GM21786 (cell line): ENCODE data around the gene ARHGAP44.
A peak's percentile ranks its signal among the peaks of the same experiment; 100 is the strongest.

Source experiments
- ATAC-seq: cut with Tn5 transposase; IDR thresholded peaks from one replicate; pipeline ENCODE4 v1.9.1; 2021; ENCODE audit not compliant: unreplicated experiment

The ARHGAP44 gene

GRCh38 chr17:13017655-13018459, 228.6 kb downstream of the ARHGAP44 start, which contains the start of gene ELAC2:
Gene ELAC2 (minus strand): TSS chr17:13018027. CDS start chr17:13017947, 80 bp downstream.
- ATAC-seq: peak; percentile 98

GRCh38 chr17:13024016-13024415, 234.7 kb downstream of the ARHGAP44 start:
- no peak for ATAC-seq

- peak; percentile 86 for ATAC-seq
Measured at GRCh38 chr17:13024526-13025257, 235.4 kb downstream of the ARHGAP44 start.

- ATAC-seq: no peak
Measured at GRCh38 chr17:13025258-13025627, 235.9 kb downstream of the ARHGAP44 start.

GRCh38 chr17:13025687-13026086, 236.4 kb downstream of the ARHGAP44 start:
- ATAC-seq: no peak

- no peak for ATAC-seq
Measured at GRCh38 chr17:13027246-13027645, 237.9 kb downstream of the ARHGAP44 start.

GRCh38 chr17:13029340-13029739, 240.0 kb downstream of the ARHGAP44 start:
- ATAC-seq: no peak

GRCh38 chr17:13030056-13030455, 240.8 kb downstream of the ARHGAP44 start:
- ATAC-seq: no peak

- ATAC-seq: peak; percentile 47
Measured at GRCh38 chr17:13030459-13031300, 241.4 kb downstream of the ARHGAP44 start.

GRCh38 chr17:13031718-13032350, 242.5 kb downstream of the ARHGAP44 start:
- peak; percentile 72 for ATAC-seq

GRCh38 chr17:13035420-13035819, 246.1 kb downstream of the ARHGAP44 start:
- no peak for ATAC-seq

- no peak for ATAC-seq
Measured at GRCh38 chr17:13036751-13037150, 247.5 kb downstream of the ARHGAP44 start.

- ATAC-seq: no peak
Measured at GRCh38 chr17:13038931-13039665, 249.8 kb downstream of the ARHGAP44 start.
